DMS79 treated with DMSO at 0.1 percent for 48 hours (cell line): ENCODE measurements around the gene KIRREL1.

Source experiments
- DNase-seq: peaks from one replicate; lab custom pipeline; 2025; lab: John Stamatoyannopoulos, UW

Gene KIRREL1

GRCh38 chr1:158007667-158008386, 14.4 kb downstream of the KIRREL1 start:
- DNase-seq = no peak

- DNase-seq = no peak
These were observed 15.2 kb downstream of the KIRREL1 start for GRCh38 chr1:158008630-158009029.

- DNase-seq = no peak
These were observed 18.3 kb downstream of the KIRREL1 start for GRCh38 chr1:158011714-158012113.

GRCh38 chr1:158013840-158014730, 20.6 kb downstream of the KIRREL1 start:
- no peak for DNase-seq

GRCh38 chr1:158014731-158015320, 21.4 kb downstream of the KIRREL1 start:
- DNase-seq = no peak

GRCh38 chr1:158016651-158017335, 23.3 kb downstream of the KIRREL1 start:
- DNase-seq = no peak

GRCh38 chr1:158017800-158018595, 24.6 kb downstream of the KIRREL1 start:
- DNase-seq = no peak

- no peak for DNase-seq
These were observed 25.9 kb downstream of the KIRREL1 start for GRCh38 chr1:158019171-158019868.

GRCh38 chr1:158020259-158020885, 26.9 kb downstream of the KIRREL1 start:
- no peak for DNase-seq

- no peak for DNase-seq
These were observed 27.6 kb downstream of the KIRREL1 start for GRCh38 chr1:158020886-158021620.

GRCh38 chr1:158021721-158022120, 28.3 kb downstream of the KIRREL1 start:
- DNase-seq = no peak

GRCh38 chr1:158022554-158023312, 29.3 kb downstream of the KIRREL1 start:
- no peak for DNase-seq

GRCh38 chr1:158024737-158025136, 31.3 kb downstream of the KIRREL1 start:
- DNase-seq = no peak

- no peak for DNase-seq
These were observed 32.3 kb downstream of the KIRREL1 start for GRCh38 chr1:158025576-158026230.

- no peak for DNase-seq
These were observed 33.2 kb downstream of the KIRREL1 start for GRCh38 chr1:158026651-158027050.

- DNase-seq = no peak
These were observed 34.1 kb downstream of the KIRREL1 start for GRCh38 chr1:158027508-158027907.

GRCh38 chr1:158028969-158029368, 35.5 kb downstream of the KIRREL1 start:
- no peak for DNase-seq

GRCh38 chr1:158035014-158035413, 41.6 kb downstream of the KIRREL1 start:
- DNase-seq = no peak
